SK-N-SH treated with all-trans-retinoic acid at 6 μM for 48 hours (cell line): Measurements from ENCODE around the gene PDE4B.

Experiments
- ATAC-seq: fragments of 200-7000 bp; cut with Tn5 transposase; 3 replicates; pipeline ENCODE4 v1.9.1; 2020; ENCODE audit warnings: mild to moderate bottlenecking, moderate library complexity
- BACH2 ChIP-seq: fragments of 250-450 bp; sonication (Bioruptor Pico); IDR thresholded peaks from 2 replicates; pipeline ENCODE4 v1.9.0; 2021; ENCODE audit warnings: mild to moderate bottlenecking, borderline replicate concordance
- CREB5 ChIP-seq: fragments of 250-450 bp; sonication (Bioruptor Pico); IDR thresholded peaks from 2 replicates; pipeline ENCODE4 v1.5.1; 2020; ENCODE audit warnings: low read depth, mild to moderate bottlenecking, moderate library complexity
- CSDC2 ChIP-seq: fragments of 250-450 bp; sonication (Bioruptor Pico); IDR thresholded peaks from 2 replicates; pipeline ENCODE4 v1.5.0; 2020; ENCODE audit warnings: mild to moderate bottlenecking, moderate library complexity
- CSRNP3 ChIP-seq: fragments of 250-450 bp; sonication (Bioruptor Pico); IDR thresholded peaks from 2 replicates; pipeline ENCODE4 v1.5.1; 2021; ENCODE audit warnings: mild to moderate bottlenecking, moderate library complexity
- ESRRG ChIP-seq: fragments of 250-450 bp; sonication (Bioruptor Pico); IDR thresholded peaks from 2 replicates; pipeline ENCODE4 v1.6.1; 2021; ENCODE audit warnings: mild to moderate bottlenecking
- GLIS3 ChIP-seq: fragments of 250-450 bp; sonication (Bioruptor Pico); IDR thresholded peaks from 2 replicates; pipeline ENCODE4 v1.5.0; 2020; ENCODE audit warnings: mild to moderate bottlenecking, moderate library complexity
- ISL1 ChIP-seq: fragments of 250-450 bp; sonication (Bioruptor Pico); IDR thresholded peaks from 2 replicates; pipeline ENCODE4 v2.1.2; 2022; ENCODE audit warnings: mild to moderate bottlenecking, moderate library complexity
- OSR1 ChIP-seq: fragments of 250-450 bp; sonication (Bioruptor Pico); IDR thresholded peaks from 2 replicates; pipeline ENCODE4 v1.8.0; 2022; ENCODE audit warnings: moderate library complexity, mild to moderate bottlenecking, inconsistent platforms
- POU6F1 ChIP-seq: fragments of 250-450 bp; sonication (Bioruptor Pico); IDR thresholded peaks from 2 replicates; pipeline ENCODE4 v1.8.0; 2021; ENCODE audit warnings: low read depth, mild to moderate bottlenecking, moderate library complexity, borderline replicate concordance
- PPARA ChIP-seq: fragments of 250-450 bp; sonication (Bioruptor Pico); IDR thresholded peaks from 2 replicates; pipeline ENCODE4 v1.5.0; 2020; ENCODE audit warnings: mild to moderate bottlenecking, borderline replicate concordance
- RARB ChIP-seq: fragments of 250-450 bp; sonication (Bioruptor Pico); IDR thresholded peaks from 2 replicates; pipeline ENCODE4 v1.8.0; 2021; ENCODE audit warnings: mild to moderate bottlenecking, moderate library complexity
- TCF4 ChIP-seq: fragments of 250-450 bp; sonication (Bioruptor Pico); IDR thresholded peaks from 2 replicates; pipeline ENCODE4 v1.8.0; 2021; ENCODE audit warnings: mild to moderate bottlenecking, moderate library complexity, borderline replicate concordance
- TOX ChIP-seq: fragments of 250-450 bp; sonication (Bioruptor Pico); IDR thresholded peaks from 2 replicates; pipeline ENCODE4 v1.8.0; 2021; ENCODE audit warnings: mild to moderate bottlenecking, moderate library complexity, borderline replicate concordance
- TSHZ2 ChIP-seq: fragments of 250-450 bp; sonication (Bioruptor Pico); IDR thresholded peaks from 2 replicates; pipeline ENCODE4 v1.5.0; 2020; ENCODE audit warnings: mild to moderate bottlenecking, moderate library complexity
- ZC3H10 ChIP-seq: fragments of 250-450 bp; sonication (Bioruptor Pico); IDR thresholded peaks from 2 replicates; pipeline ENCODE4 v1.5.1; 2021; ENCODE audit warnings: mild to moderate bottlenecking, moderate library complexity
- ZFP3 ChIP-seq: fragments of 250-450 bp; sonication (Bioruptor Pico); IDR thresholded peaks from 2 replicates; pipeline ENCODE4 v1.5.0; 2020; ENCODE audit warnings: mild to moderate bottlenecking, moderate library complexity
- ZFP30 ChIP-seq: fragments of 450-650 bp; formaldehyde crosslinking; IDR thresholded peaks from 2 replicates; pipeline ENCODE4 v1.5.0; 2022; ENCODE audit warnings: mild to moderate bottlenecking, moderate library complexity
- ZNF565 ChIP-seq: fragments of 450-650 bp; formaldehyde crosslinking; conservative IDR thresholded peaks from 2 replicates; pipeline ENCODE4 v1.5.0; 2020; ENCODE audit warnings: low read depth, mild to moderate bottlenecking, moderate library complexity
- ZNF70 ChIP-seq: fragments of 450-650 bp; formaldehyde crosslinking; IDR thresholded peaks from 2 replicates; pipeline ENCODE4 v1.5.0; 2020; ENCODE audit warnings: mild to moderate bottlenecking, moderate library complexity
- ZNF8 ChIP-seq: fragments of 450-650 bp; formaldehyde crosslinking; IDR thresholded peaks from 2 replicates; pipeline ENCODE4 v1.5.0; 2020; ENCODE audit warnings: mild to moderate bottlenecking, moderate library complexity
- TF ChIP-seq, protein P1 (sequence below): fragments of 250-450 bp; sonication (Bioruptor Pico); IDR thresholded peaks from 2 replicates; pipeline ENCODE4 v1.8.0; 2020; ENCODE audit warnings: mild to moderate bottlenecking, moderate library complexity, borderline replicate concordance

Gene PDE4B

GRCh38 chr1:66328896-66329295 lies 536.2 kb downstream of the PDE4B start:
- no peak for ATAC-seq
- TF ChIP-seq ZNF565 = no peak
- no peak for TF ChIP-seq GLIS3 (CRISPR knock-in tag)
- no peak for TF ChIP-seq ZC3H10
- TF ChIP-seq POU6F1 (CRISPR knock-in tag) = no peak
- no peak for TF ChIP-seq CREB5 (CRISPR knock-in tag)
- TF ChIP-seq CSDC2 (CRISPR knock-in tag) = no peak
- no peak for TF ChIP-seq ZFP30
- no peak for TF ChIP-seq RARB (CRISPR knock-in tag)
- no peak for TF ChIP-seq ZNF70
- TF ChIP-seq CSRNP3 (CRISPR knock-in tag) = no peak
- TF ChIP-seq TOX = no peak
- TF ChIP-seq, protein P1, sequence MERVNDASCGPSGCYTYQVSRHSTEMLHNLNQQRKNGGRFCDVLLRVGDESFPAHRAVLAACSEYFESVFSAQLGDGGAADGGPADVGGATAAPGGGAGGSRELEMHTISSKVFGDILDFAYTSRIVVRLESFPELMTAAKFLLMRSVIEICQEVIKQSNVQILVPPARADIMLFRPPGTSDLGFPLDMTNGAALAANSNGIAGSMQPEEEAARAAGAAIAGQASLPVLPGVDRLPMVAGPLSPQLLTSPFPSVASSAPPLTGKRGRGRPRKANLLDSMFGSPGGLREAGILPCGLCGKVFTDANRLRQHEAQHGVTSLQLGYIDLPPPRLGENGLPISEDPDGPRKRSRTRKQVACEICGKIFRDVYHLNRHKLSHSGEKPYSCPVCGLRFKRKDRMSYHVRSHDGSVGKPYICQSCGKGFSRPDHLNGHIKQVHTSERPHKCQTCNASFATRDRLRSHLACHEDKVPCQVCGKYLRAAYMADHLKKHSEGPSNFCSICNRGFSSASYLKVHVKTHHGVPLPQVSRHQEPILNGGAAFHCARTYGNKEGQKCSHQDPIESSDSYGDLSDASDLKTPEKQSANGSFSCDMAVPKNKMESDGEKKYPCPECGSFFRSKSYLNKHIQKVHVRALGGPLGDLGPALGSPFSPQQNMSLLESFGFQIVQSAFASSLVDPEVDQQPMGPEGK = no peak
- TF ChIP-seq BACH2 (CRISPR knock-in tag) = no peak
- no peak for TF ChIP-seq PPARA (CRISPR knock-in tag)
- no peak for TF ChIP-seq OSR1 (CRISPR knock-in tag)

DNA sequence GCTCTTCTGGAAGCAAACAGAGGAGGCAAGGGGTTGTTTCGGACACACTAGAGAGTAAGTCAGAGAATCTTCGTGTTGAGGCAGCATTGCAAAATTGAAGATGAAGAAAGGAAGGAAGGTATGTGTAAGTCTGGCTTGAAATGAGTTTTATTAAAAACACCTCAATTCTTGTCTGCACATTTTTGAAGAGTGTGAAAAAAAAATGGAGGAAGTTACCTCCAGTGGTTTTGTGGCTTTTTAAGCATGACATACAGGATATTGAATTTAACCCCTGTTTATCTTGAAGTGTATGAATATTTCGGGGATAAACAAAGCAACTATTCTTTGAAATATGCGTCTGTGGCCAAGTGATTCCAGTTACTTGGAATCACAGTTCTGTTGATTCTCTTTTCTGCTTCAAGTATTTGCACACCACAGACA lies 538.0 kb downstream of the PDE4B start:
- TF ChIP-seq ESRRG (no peak), PPARA (CRISPR knock-in tag) (no peak), TOX (no peak), ZFP3 (CRISPR knock-in tag) (no peak), CSDC2 (CRISPR knock-in tag) (no peak), ZNF8 (CRISPR knock-in tag) (no peak), POU6F1 (CRISPR knock-in tag) (no peak), TCF4 (CRISPR knock-in tag) (no peak)
- no peak for ATAC-seq

- peak; percentile 93 for ATAC-seq
- no peak for TF ChIP-seq ZFP30
- TF ChIP-seq ZFP3 (CRISPR knock-in tag) = no peak
- TF ChIP-seq, protein P1 = no peak
- no peak for TF ChIP-seq CREB5 (CRISPR knock-in tag)
- TF ChIP-seq CSRNP3 (CRISPR knock-in tag) = no peak
- peak; percentile 20; the same call in 1 of the 2 replicates for TF ChIP-seq ISL1 (CRISPR knock-in tag)
- peak; percentile 38; the same call in 1 of the 2 replicates for TF ChIP-seq TSHZ2 (CRISPR knock-in tag)
- no peak for TF ChIP-seq ZC3H10
Measured at GRCh38 chr1:66331658-66332547, 539.2 kb downstream of the PDE4B start.
